Duodenal mucosa (tissue), 2 donors: Measurements from ENCODE around the gene IP6K1.

Source experiments
- H3K27ac ChIP-seq: one replicate; pipeline ENCODE4 v1.7.0; 2013; ENCODE audit warnings: low read depth, low read length
- H3K27me3 ChIP-seq, 2 donors: one replicate each; pipeline ENCODE4 v1.7.0; 2013; ENCODE audit warnings: low read length in 2 of 2, control low read depth in 1 of 2; ENCODE audit not compliant: insufficient read depth in 2 of 2, control insufficient read depth in 1 of 2
- H3K36me3 ChIP-seq, 2 donors: one replicate each; pipeline ENCODE4 v1.7.0; 2013; ENCODE audit warnings: low read length in 2 of 2, control low read depth in 1 of 2; ENCODE audit not compliant: insufficient read depth in 2 of 2, control insufficient read depth in 1 of 2
- H3K4me1 ChIP-seq, 2 donors: one replicate each; pipeline ENCODE4 v1.7.0; 2013; ENCODE audit warnings: low read length in 2 of 2, control low read depth in 1 of 2; ENCODE audit not compliant: insufficient read depth in 2 of 2, control insufficient read depth in 1 of 2
- H3K4me3 ChIP-seq, 2 donors: one replicate each; pipeline ENCODE4 v1.7.0; 2013; ENCODE audit warnings: low read length in 2 of 2, low read depth in 1 of 2
- H3K9ac ChIP-seq, 2 donors: one replicate each; pipeline ENCODE4 v1.7.0; 2013; ENCODE audit warnings: low read length in 2 of 2, low read depth in 1 of 2
- H3K9me3 ChIP-seq, 2 donors: one replicate each; pipeline ENCODE4 v1.7.0; 2013; ENCODE audit warnings: low read length in 2 of 2, control low read depth in 1 of 2; ENCODE audit not compliant: control insufficient read depth in 1 of 2

The IP6K1 gene

DNA sequence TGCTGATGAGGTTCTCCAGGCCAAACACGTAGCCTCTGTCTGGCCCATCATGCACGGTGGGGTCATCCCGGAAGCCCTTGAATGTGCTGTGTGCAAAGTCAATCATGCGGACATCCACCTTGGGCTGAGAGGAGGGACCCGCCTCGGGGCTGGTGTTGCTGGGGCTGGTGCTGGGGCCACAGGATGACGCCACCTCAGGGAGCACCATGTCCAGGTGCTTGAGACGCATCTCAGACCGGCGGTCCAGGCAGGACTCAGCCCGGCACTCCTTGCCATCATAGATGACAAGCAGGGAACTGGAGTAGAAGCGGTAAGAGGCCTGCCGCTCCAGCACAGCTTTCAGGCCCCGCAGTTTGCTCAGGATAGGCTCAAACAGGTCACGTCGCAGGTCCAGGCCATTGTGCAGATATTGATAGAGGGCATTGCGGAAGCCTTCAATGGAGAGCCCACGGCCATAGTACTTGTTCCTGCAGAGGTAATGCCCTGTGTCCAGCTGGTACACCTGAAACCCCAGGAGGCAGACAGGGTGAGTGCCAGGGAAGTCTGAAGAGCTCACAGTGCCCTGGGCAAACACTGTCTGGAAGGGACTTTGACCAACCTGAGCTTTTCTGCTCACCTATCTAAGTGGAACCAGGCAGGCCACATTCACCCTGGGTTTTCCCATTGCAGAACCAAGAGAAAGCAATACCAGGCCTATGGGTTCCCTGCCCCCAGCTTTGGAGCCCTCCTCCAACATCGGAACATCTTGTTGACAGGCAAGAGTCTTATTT is 59.0 kb downstream of the IP6K1 start:
- Histone ChIP-seq H3K4me3 (no peak overlapping the region), H3K27ac (no peak overlapping the region), H3K9ac (no peak overlapping the region), H3K4me1 (peaks cover 48 to 49% of the 10 kb centered on the region in 2 donors), H3K36me3 (peaks cover 22 to 49% of the 10 kb centered on the region in 2 donors), H3K9me3 (no peaks in the 10 kb centered on the region), H3K27me3 (no peaks in the 10 kb centered on the region)

DNA sequence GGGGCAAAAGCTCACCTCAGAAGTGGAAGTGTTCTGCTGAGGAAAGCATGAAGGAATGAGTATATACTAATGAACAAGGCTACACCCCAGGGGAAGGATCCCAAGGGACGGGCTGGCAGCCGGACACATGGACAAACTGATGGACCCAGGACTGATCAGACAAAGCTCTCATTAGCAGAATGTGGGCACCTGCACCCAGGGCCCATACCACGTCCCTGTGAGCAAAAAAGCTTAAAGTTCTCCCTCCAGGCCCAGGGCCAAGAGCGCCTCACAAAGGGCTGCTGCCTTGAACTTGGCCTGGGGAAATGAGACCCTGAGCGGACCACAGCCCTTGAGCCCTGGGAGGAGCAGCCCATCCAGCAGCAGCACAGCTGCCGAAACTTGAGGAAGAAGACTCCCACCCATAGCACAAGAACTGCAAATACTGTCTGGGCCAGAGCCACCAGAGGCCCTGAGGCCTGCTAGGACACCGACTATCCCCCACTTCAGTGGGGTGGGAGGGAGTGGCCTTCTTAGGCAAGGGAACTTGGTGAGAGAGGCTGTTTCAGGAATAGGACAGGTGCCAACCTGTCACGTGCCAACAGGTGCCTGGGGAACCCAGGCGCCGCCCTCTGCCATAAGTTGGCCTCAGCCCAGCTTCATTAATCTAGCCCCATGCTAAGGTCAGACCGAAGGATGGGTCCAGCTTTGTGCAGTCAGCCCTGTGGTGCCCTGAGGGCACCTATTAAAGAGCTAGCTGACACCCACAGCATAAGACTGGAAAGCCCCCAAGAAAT is 60.2 kb downstream of the IP6K1 start:
- H3K27me3 ChIP-seq = no peaks in the 10 kb centered on the region
- peaks cover 28 to 51% of the 10 kb centered on the region in 2 donors for H3K36me3 ChIP-seq
- no peak overlapping the region for H3K4me3 ChIP-seq
- H3K4me1 ChIP-seq = peaks cover 59 to 61% of the 10 kb centered on the region in 2 donors
- no peaks in the 10 kb centered on the region for H3K9me3 ChIP-seq
- peak overlapping the region; percentile 33 for H3K27ac ChIP-seq
- H3K9ac ChIP-seq = peak overlapping the region in 1 of 2 donors; percentile 21

DNA sequence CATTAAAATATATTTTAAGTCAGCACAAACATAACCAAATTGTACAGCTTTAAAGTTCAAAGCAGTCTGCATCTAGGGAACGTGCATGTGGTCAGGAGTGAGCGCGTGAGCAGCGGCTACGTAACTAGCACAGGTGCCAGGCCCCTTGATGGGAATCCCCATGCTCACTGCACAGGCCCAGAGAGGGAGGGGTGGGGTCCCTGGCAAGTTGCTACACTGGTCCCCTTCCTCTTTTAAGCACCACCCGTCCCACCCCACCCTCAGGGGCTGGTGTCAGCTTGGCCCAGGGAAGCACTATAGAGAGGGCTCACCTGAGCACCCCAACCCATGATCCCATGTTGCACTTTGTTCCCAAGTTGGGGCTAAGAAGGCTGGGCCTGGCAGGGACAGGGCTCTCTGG is 61.8 kb downstream of the IP6K1 start:
- Histone ChIP-seq H3K36me3 (peaks cover 33 to 53% of the 10 kb centered on the region in 2 donors), H3K27me3 (no peaks in the 10 kb centered on the region), H3K4me3 (peak overlapping the region; percentile 71 to 77), H3K9me3 (no peaks in the 10 kb centered on the region), H3K4me1 (peaks cover 65 to 72% of the 10 kb centered on the region in 2 donors), H3K9ac (peak overlapping the region; percentile 85 to 90), H3K27ac (peak overlapping the region; percentile 100)

DNA sequence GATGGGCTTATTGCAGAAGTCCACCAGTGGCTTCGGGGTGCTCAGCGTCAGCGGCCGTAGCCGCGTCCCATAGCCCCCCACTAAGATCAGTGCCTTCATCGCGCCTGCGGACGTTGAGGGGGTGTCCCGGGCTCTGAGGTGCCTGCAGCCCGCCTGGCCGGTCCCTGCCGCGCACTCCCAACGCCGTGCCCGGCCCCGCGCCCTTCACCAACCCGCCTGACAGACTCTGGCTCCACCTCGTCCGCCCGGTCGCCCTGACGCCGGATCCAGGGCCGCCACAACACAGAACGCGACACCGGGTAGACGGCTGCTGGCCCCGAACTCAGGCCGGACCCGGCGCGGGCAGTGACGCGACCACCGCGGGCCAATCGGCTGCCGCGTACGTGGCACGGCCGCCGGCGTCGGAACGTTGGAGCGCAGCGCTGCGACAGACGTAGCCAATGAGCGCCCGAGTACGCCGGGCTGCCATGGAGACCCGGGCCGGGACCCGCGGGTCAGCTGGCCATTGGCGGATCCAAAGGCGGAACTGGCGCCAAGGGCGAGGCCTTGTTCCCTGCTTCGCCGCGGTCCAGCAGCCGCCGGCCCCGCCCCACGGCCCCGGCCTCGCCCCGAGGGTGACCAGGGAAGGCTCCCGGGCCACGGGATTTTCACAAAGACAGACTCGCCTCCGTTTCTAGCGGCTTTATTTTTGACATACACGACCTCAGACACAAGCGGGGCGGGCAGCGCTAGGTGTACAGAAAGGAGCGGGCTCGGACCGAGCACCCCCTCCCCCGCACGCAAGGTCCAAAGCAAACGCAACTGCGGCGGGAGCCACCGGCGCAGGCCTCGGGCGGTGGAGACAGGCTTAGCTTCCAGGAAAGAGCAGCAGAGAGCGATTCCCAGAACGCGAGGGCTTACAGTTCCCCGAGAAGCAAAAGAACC is 62.5 kb downstream of the IP6K1 start, which contains the start of gene GMPPB:
Gene GMPPB, minus strand, starts transcription at position 324 of the 924 bp plus-strand sequence. Its CDS starts 225 bp downstream, at position 99.
- H3K9ac ChIP-seq = peak within 1 kb of the TSS; percentile 97 to 99
- H3K27ac ChIP-seq = peak within 1 kb of the TSS; percentile 100
- H3K9me3 ChIP-seq = no peaks in the 10 kb centered on the region
- peaks cover 69 to 78% of the 10 kb centered on the region in 2 donors for H3K4me1 ChIP-seq
- peaks cover 33 to 53% of the 10 kb centered on the region in 2 donors for H3K36me3 ChIP-seq
- H3K4me3 ChIP-seq = peak within 1 kb of the TSS; percentile 91 to 99
- no peaks in the 10 kb centered on the region for H3K27me3 ChIP-seq

DNA sequence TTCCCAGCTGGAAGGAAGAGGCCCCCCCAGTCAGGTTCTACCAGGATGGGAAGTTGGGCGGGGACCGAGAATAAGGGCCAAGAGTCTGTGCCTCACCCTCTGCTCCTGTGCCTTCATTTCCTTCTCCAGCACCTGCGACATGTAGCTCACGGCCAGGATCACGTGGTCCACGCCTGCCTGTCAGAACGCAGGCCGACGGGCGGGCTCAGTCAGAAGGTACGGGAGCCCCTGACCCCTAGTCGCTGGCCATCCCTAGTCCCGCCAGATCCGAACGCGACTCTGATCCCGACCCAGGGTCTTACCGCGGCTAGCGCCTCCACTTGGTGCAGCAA is 63.1 kb downstream of the IP6K1 start:
- Histone ChIP-seq H3K9ac (peak overlapping the region; percentile 97 to 99), H3K4me3 (peak overlapping the region; percentile 91 to 99), H3K4me1 (peaks cover 75 to 84% of the 10 kb centered on the region in 2 donors), H3K27me3 (no peaks in the 10 kb centered on the region), H3K9me3 (no peaks in the 10 kb centered on the region), H3K36me3 (peaks cover 33 to 52% of the 10 kb centered on the region in 2 donors), H3K27ac (peak overlapping the region; percentile 100)

DNA sequence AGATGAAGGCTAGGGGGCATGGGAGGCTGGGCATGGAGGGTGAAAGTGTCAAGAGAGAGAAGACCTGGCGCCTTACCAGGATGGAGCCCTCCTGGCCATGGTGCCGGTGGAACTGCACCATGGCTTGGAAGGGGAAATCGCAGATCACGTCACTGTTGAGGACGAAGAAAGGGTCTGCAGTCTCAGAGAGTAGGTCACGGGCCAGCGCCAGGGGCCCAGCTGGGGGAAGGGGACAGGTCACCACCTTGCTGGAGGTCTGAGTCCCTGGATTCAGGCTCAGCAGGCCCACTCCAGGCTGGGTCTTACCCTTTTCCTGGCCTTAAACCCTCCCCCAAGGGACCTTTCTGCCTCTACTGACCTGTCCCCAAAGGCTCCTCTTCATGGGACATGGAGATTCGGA is 63.4 kb downstream of the IP6K1 start:
- Histone ChIP-seq H3K36me3 (peaks cover 30 to 48% of the 10 kb centered on the region in 2 donors), H3K9ac (peak overlapping the region; percentile 97 to 99), H3K9me3 (no peaks in the 10 kb centered on the region), H3K4me3 (peak overlapping the region; percentile 91 to 99), H3K27ac (peak overlapping the region; percentile 100), H3K27me3 (no peaks in the 10 kb centered on the region), H3K4me1 (peaks cover 72 to 83% of the 10 kb centered on the region in 2 donors)

DNA sequence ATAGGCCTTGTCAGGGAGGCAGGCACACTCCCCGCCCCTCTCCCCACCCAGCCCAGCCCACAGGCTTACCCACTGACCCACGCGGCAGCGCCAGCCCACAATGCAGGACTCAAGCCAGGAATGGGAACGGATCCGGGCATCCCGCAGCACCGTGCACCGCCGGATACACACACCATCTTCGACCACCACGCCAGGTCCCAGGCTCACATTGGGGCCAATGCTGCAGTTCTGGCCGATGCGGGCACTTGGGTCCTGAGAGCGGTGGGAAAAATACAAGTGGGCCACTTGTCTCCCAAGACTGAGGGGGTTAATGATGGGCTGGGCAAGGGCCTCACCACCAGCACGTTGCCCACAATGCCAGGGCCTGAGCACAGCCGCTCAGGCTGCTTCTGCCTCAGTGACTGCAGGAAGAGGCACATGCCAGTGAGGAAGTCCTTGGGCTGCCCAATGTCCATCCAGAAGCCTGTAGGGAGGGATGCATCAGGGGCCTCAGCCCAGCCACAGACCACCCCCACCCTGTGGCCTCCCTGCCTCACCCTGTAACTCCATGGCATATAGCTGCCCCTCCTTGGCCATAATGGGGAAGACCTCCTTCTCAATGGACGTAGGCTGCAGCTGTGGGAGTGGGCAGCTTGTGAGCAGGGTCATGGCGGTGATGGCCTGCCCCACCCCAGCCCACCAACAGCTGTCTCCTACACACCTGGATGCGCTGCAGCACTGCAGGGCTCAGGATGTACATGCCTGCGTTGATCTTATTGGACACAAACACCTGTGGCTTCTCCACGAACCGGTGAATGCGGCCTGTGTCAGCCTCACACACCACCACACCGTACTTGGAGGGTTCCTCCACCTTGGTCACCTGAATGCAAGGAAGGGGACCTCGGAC is 64.2 kb downstream of the IP6K1 start:
- H3K9ac ChIP-seq = peak overlapping the region; percentile 97 to 99
- H3K9me3 ChIP-seq = no peaks in the 10 kb centered on the region
- no peaks in the 10 kb centered on the region for H3K27me3 ChIP-seq
- H3K4me3 ChIP-seq = peak overlapping the region; percentile 91 to 99
- peak overlapping the region; percentile 100 for H3K27ac ChIP-seq
- H3K4me1 ChIP-seq = peaks cover 65 to 76% of the 10 kb centered on the region in 2 donors
- H3K36me3 ChIP-seq = peaks cover 23 to 40% of the 10 kb centered on the region in 2 donors

DNA sequence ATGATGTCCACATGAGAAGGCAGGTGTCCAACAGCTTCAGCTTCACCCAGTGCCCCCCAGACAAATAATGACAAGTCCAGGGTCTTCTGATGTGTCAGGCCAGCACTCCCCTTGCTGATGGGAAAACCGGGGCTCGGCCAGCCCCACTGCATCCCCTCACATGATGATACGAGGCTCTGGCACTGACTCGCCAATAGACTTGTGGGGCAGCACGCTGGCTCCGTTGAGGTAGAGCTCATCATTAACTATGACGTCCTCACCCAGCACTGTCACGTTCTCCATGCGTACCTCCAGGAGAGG is 64.8 kb downstream of the IP6K1 start:
- Histone ChIP-seq H3K4me1 (peaks cover 59 to 70% of the 10 kb centered on the region in 2 donors), H3K9me3 (no peaks in the 10 kb centered on the region), H3K27ac (no peak overlapping the region), H3K27me3 (no peaks in the 10 kb centered on the region), H3K4me3 (no peak overlapping the region), H3K9ac (no peak overlapping the region), H3K36me3 (peaks cover 18 to 36% of the 10 kb centered on the region in 2 donors)
